DOHH2 (cell line): ENCODE measurements around the gene NEU4.

ENCODE experiments used
- H3F3A ChIP-seq: fragments of 200-600 bp; sonication (generic), shearing (Covaris generic); 2 replicates; pipeline ENCODE4 v1.6.0; 2016; ENCODE audit warnings: antibody characterized with exemption, mild to moderate bottlenecking; ENCODE audit not compliant: control insufficient read depth, insufficient read depth
- H3K27ac ChIP-seq: fragments of 200-600 bp; sonication (generic); 2 replicates; pipeline ENCODE4 v1.5.1; 2014; ENCODE audit warnings: low read depth, mild to moderate bottlenecking, low read length, moderate library complexity
- H3K27me3 ChIP-seq: fragments of 200-600 bp; sonication (generic); 2 replicates; pipeline ENCODE4 v1.6.1; 2014; ENCODE audit warnings: mild to moderate bottlenecking, low read length, mixed read lengths; ENCODE audit not compliant: control insufficient read depth
- H3K36me3 ChIP-seq: fragments of 200-600 bp; sonication (generic); 2 replicates; pipeline ENCODE4 v1.6.1; 2014; ENCODE audit warnings: mild to moderate bottlenecking, low read length, moderate library complexity, mixed read lengths; ENCODE audit not compliant: control insufficient read depth
- H3K4me1 ChIP-seq: fragments of 200-600 bp; sonication (generic); 2 replicates; pipeline ENCODE4 v1.6.1; 2014; ENCODE audit warnings: mild to moderate bottlenecking, low read length, mixed read lengths; ENCODE audit not compliant: control insufficient read depth
- H3K4me2 ChIP-seq: fragments of 200-600 bp; sonication (generic); 2 replicates; pipeline ENCODE4 v1.6.0; 2014; ENCODE audit warnings: mild to moderate bottlenecking, low read length, moderate library complexity
- H3K4me3 ChIP-seq: fragments of 200-600 bp; sonication (generic); 2 replicates; pipeline ENCODE4 v1.5.1; 2014; ENCODE audit warnings: mild to moderate bottlenecking, low read length, mixed read lengths
- H3K79me2 ChIP-seq: fragments of 200-600 bp; sonication (generic); 2 replicates; pipeline ENCODE4 v1.6.1; 2014; ENCODE audit warnings: mild to moderate bottlenecking, low read length, mixed read lengths; ENCODE audit not compliant: control insufficient read depth
- H3K9me2 ChIP-seq: fragments of 200-600 bp; sonication (generic); replicated peaks from 2 replicates; pipeline ENCODE4 v1.6.1; 2014; ENCODE audit warnings: mild to moderate bottlenecking, low read length, mixed read lengths; ENCODE audit not compliant: control insufficient read depth
- H3K9me3 ChIP-seq: fragments of 200-600 bp; sonication (generic); 2 replicates; pipeline ENCODE4 v1.6.1; 2014; ENCODE audit warnings: antibody characterized with exemption, low read length, mixed read lengths; ENCODE audit not compliant: control insufficient read depth, insufficient read depth
- H4K20me1 ChIP-seq: fragments of 200-600 bp; sonication (generic); 2 replicates; pipeline ENCODE4 v1.6.0; 2014; ENCODE audit warnings: low read depth, mild to moderate bottlenecking, antibody characterized with exemption, low read length, moderate library complexity; ENCODE audit not compliant: control insufficient read depth, insufficient read depth
- CTCF ChIP-seq: fragments of 200-600 bp; sonication (generic); IDR thresholded peaks from one replicate; pipeline ENCODE4 v1.5.1; 2014; ENCODE audit warnings: antibody characterized with exemption, mild to moderate bottlenecking, low read depth, low read length; ENCODE audit not compliant: poor library complexity, severe bottlenecking
- EZH2phosphoT487 ChIP-seq: fragments of 200-600 bp; sonication (generic); IDR thresholded peaks from 2 replicates; pipeline ENCODE4 v1.6.1; 2017; ENCODE audit warnings: borderline replicate concordance, mild to moderate bottlenecking, antibody characterized with exemption, low read length, moderate library complexity, mixed read lengths

Gene NEU4

GRCh38 chr2:241773511-241774418 lies 35.2 kb upstream of the NEU4 start:
- no peaks in the 10 kb centered on the region for H3K79me2 ChIP-seq

GRCh38 chr2:241774419-241775222 lies 34.4 kb upstream of the NEU4 start:
- H3K9me3 ChIP-seq: no peaks in the 10 kb centered on the region
- no peaks in the 10 kb centered on the region for H3K27me3 ChIP-seq
- 0 out of 2 replicates have a peak, but pooled peaks cover 4% of the 10 kb centered on the region for H3F3A ChIP-seq
- H4K20me1 ChIP-seq: no peaks in the 10 kb centered on the region
- no peak overlapping the region for H3K27ac ChIP-seq
- no peaks in the 10 kb centered on the region for H3K79me2 ChIP-seq
- peaks cover 4% of the 10 kb centered on the region for H3K4me1 ChIP-seq
- TF ChIP-seq CTCF: no peak
- TF ChIP-seq EZH2phosphoT487: no peak
- H3K36me3 ChIP-seq: no peaks in the 10 kb centered on the region
- H3K4me2 ChIP-seq: no peak overlapping the region
- no peak overlapping the region for H3K4me3 ChIP-seq
- H3K9me2 ChIP-seq: no peaks in the 10 kb centered on the region

More at GRCh38 chr2:241773511-241774418, 35.2 kb upstream of the NEU4 start:
- TF ChIP-seq EZH2phosphoT487 (no peak), CTCF (no peak)
- Histone ChIP-seq H3K9me3 (no peaks in the 10 kb centered on the region), H3K9me2 (no peaks in the 10 kb centered on the region), H3K4me1 (peaks cover 4% of the 10 kb centered on the region), H3K36me3 (no peaks in the 10 kb centered on the region), H3K27me3 (no peaks in the 10 kb centered on the region), H3K4me2 (no peak overlapping the region), H3K4me3 (no peak overlapping the region), H3F3A (0 out of 2 replicates have a peak, but pooled peaks cover 4% of the 10 kb centered on the region), H3K27ac (no peak overlapping the region), H4K20me1 (no peaks in the 10 kb centered on the region)

GRCh38 chr2:241775223-241776177 lies 33.5 kb upstream of the NEU4 start:
- Histone ChIP-seq H3K4me1 (peaks cover 4% of the 10 kb centered on the region), H4K20me1 (no peaks in the 10 kb centered on the region), H3K9me3 (no peaks in the 10 kb centered on the region), H3K4me3 (no peak overlapping the region), H3K4me2 (no peak overlapping the region), H3K9me2 (no peaks in the 10 kb centered on the region), H3F3A (0 out of 2 replicates have a peak, but pooled peaks cover 4% of the 10 kb centered on the region), H3K36me3 (no peaks in the 10 kb centered on the region), H3K27ac (no peak overlapping the region), H3K27me3 (no peaks in the 10 kb centered on the region), H3K79me2 (no peaks in the 10 kb centered on the region)
- TF ChIP-seq CTCF (no peak), EZH2phosphoT487 (no peak)
